GM23338 (cell line): ENCODE data around the gene ANO6. TPM values are rescaled to one million over a fixed set of nuclear protein-coding genes. Genes with fewer than 3 reads are reported as not detected.

Experiments used
- ATAC-seq: fragments of 200-7000 bp; cut with Tn5 transposase; 3 replicates; pipeline ENCODE4 v1.9.1; 2020
- DNase-seq: peaks from one replicate; pipeline ENCODE4 v3.0.0-alpha.2; 2015; ENCODE audit warnings: low spot score
- H2AFZ ChIP-seq: fragments of 200-600 bp; sonication (generic); 2 replicates; pipeline ENCODE4 v1.8.0; 2016; ENCODE audit warnings: antibody characterized with exemption, mild to moderate bottlenecking, moderate library complexity
- H3F3A ChIP-seq: fragments of 200-600 bp; sonication (generic); replicated peaks from 2 replicates; pipeline ENCODE4 v1.8.0; 2017; ENCODE audit warnings: antibody characterized with exemption, mixed run types, low read depth
- H3K27ac ChIP-seq: fragments of 200-600 bp; sonication (generic); 2 replicates; pipeline ENCODE4 v1.6.1; 2016; ENCODE audit warnings: low read depth
- H3K27me3 ChIP-seq: fragments of 200-600 bp; sonication (generic); 2 replicates; pipeline ENCODE4 v1.8.0; 2016; ENCODE audit warnings: mild to moderate bottlenecking, mixed run types, moderate library complexity; ENCODE audit not compliant: insufficient read depth
- H3K36me3 ChIP-seq: fragments of 200-600 bp; sonication (generic); 2 replicates; pipeline ENCODE4 v1.8.0; 2016; ENCODE audit warnings: mild to moderate bottlenecking; ENCODE audit not compliant: insufficient read depth
- H3K4me1 ChIP-seq: fragments of 200-600 bp; sonication (generic); 2 replicates; pipeline ENCODE4 v1.8.0; 2016; ENCODE audit warnings: mild to moderate bottlenecking, moderate library complexity; ENCODE audit not compliant: insufficient read depth
- H3K4me2 ChIP-seq: fragments of 200-600 bp; sonication (generic); 2 replicates; pipeline ENCODE4 v1.7.1; 2017; ENCODE audit warnings: mixed run types
- H3K4me3 ChIP-seq: fragments of 200-600 bp; sonication (generic); 2 replicates; pipeline ENCODE4 v1.6.1; 2016; ENCODE audit warnings: mixed run types
- H3K79me2 ChIP-seq: fragments of 200-600 bp; sonication (generic); replicated peaks from 2 replicates; pipeline ENCODE4 v1.8.0; 2017; ENCODE audit warnings: mild to moderate bottlenecking; ENCODE audit not compliant: insufficient read depth
- H3K9me2 ChIP-seq: fragments of 200-600 bp; sonication (generic); 2 replicates; pipeline ENCODE4 v1.8.0; 2017; ENCODE audit not compliant: insufficient read depth
- H4K20me1 ChIP-seq: fragments of 200-600 bp; sonication (generic); replicated peaks from 2 replicates; pipeline ENCODE4 v1.8.0; 2017; ENCODE audit warnings: mild to moderate bottlenecking; ENCODE audit not compliant: insufficient read depth
- H3K27ac Mint-ChIP-seq: 2 replicates; pipeline ENCODE4 v1.8.0; 2020; ENCODE audit warnings: inconsistent platforms, mild to moderate bottlenecking, moderate library complexity, mixed read lengths
- H3K27me3 Mint-ChIP-seq: 3 replicates; pipeline ENCODE4 v1.8.0; 2022; ENCODE audit warnings: low read depth, mild to moderate bottlenecking, moderate library complexity, mixed read lengths, inconsistent platforms; ENCODE audit not compliant: insufficient read depth, poor library complexity
- H3K36me3 Mint-ChIP-seq: 3 replicates; pipeline ENCODE4 v1.8.0; 2021; ENCODE audit warnings: low read depth, mild to moderate bottlenecking, inconsistent platforms, moderate library complexity, mixed read lengths
- H3K4me1 Mint-ChIP-seq: 3 replicates; pipeline ENCODE4 v1.8.0; 2020; ENCODE audit warnings: mild to moderate bottlenecking, inconsistent platforms, mixed read lengths
- H3K4me3 Mint-ChIP-seq: 3 replicates; pipeline ENCODE4 v1.8.0; 2021; ENCODE audit warnings: moderate library complexity, mild to moderate bottlenecking, inconsistent platforms, mixed read lengths
- H3K9me3 Mint-ChIP-seq: 3 replicates; pipeline ENCODE4 v1.8.0; 2020; ENCODE audit warnings: moderate library complexity, mild to moderate bottlenecking, inconsistent platforms, mixed read lengths
- CREB1 ChIP-seq: fragments of 250-450 bp; sonication (Bioruptor Pico); IDR thresholded peaks from 2 replicates; pipeline ENCODE4 v1.5.0; 2020; ENCODE audit warnings: low read depth, mild to moderate bottlenecking, moderate library complexity
- JUNB ChIP-seq: IDR thresholded peaks from one replicate; pipeline ENCODE4 v1.6.1; 2016; ENCODE audit warnings: antibody characterized with exemption; ENCODE audit not compliant: unreplicated experiment
- NANOG ChIP-seq: IDR thresholded peaks from 2 replicates; pipeline ENCODE4 v1.6.1; 2016; ENCODE audit warnings: antibody characterized with exemption, borderline replicate concordance
- POLR2AphosphoS5 ChIP-seq: IDR thresholded peaks from 2 replicates; pipeline ENCODE4 v1.6.1; 2016; ENCODE audit warnings: antibody characterized with exemption, low read depth
- STAT1 ChIP-seq: IDR thresholded peaks from one replicate; pipeline ENCODE4 v1.6.1; 2016; ENCODE audit warnings: antibody characterized with exemption; ENCODE audit not compliant: unreplicated experiment
- ZNF114 ChIP-seq: fragments of 250-450 bp; sonication (Bioruptor Pico); IDR thresholded peaks from 2 replicates; pipeline ENCODE4 v1.5.0; 2020; ENCODE audit warnings: mild to moderate bottlenecking, moderate library complexity
- ZNF331 ChIP-seq: fragments of 250-450 bp; sonication (Bioruptor Pico); IDR thresholded peaks from 2 replicates; pipeline ENCODE4 v1.5.0; 2020; ENCODE audit warnings: low read depth, mild to moderate bottlenecking, moderate library complexity
- polyA plus RNA-seq: library from polyadenylated mRNA; unstranded; fragments of >200 nt; fragmentation: Nextera tagmentation; extraction: Ambion mirVana; gene quantifications from 2 replicates; pipeline ENCODE4 v1.2.1, GENCODE V29; 2016
- total RNA-seq: library from RNA; depleted of rRNA; stranded (reverse); fragments of >200 nt; shearing (Covaris generic); gene quantifications from 2 replicates; pipeline ENCODE4 v1.2.3, GENCODE V29; 2014
- TF ChIP-seq, protein P1 (sequence below): IDR thresholded peaks from one replicate; pipeline ENCODE4 v1.6.1; 2018; ENCODE audit warnings: antibody characterized with exemption; ENCODE audit not compliant: unreplicated experiment
- TF ChIP-seq, protein P2 (sequence below): fragments of 250-450 bp; sonication (Bioruptor Pico); IDR thresholded peaks from 2 replicates; pipeline ENCODE4 v1.5.0; 2020; ENCODE audit warnings: mild to moderate bottlenecking, moderate library complexity
- TF ChIP-seq, protein P3 (sequence below): IDR thresholded peaks from 2 replicates; pipeline ENCODE4 v1.6.1; 2016; ENCODE audit warnings: antibody characterized with exemption
- TF ChIP-seq, protein P4 (sequence below), 2 experiments: fragments of 200-600 bp in 1 of 2; sonication (generic) in 1 of 2; conservative IDR thresholded peaks; 2 replicates each; pipeline versions ENCODE4 v1.5.1 to v1.6.1; 2016 to 2017; ENCODE audit warnings: antibody characterized with exemption in 2 of 2, low read depth in 2 of 2, mild to moderate bottlenecking in 2 of 2, moderate library complexity in 1 of 2

The ANO6 gene
- total and polyA plus RNA-seq, 2 experiments from 2014 or later = 21.1 to 48.9 TPM

DNA sequence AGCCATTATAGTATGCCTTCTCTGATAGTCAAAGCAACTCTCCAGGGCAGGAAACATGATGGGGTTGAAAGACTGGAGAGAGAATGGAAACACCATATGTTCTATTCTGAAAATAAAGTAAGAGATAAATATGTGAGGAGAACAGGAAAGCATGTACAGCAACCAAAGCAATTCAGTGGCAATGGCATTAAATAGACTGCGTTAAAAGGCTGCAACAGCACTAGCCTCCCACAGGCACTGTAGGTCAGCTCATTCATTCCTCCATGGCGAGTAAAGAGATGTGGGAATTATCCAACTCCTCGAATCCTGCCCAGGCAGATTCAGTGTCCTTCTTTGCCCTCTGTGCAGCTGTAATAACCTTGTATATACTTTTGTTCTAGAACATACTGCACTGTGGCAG lies 43.8 kb downstream of the ANO6 start:
- Histone ChIP-seq H2AFZ (no peak overlapping the region), H3F3A (no peaks in the 10 kb centered on the region), H3K27ac (no peak overlapping the region), H3K4me1 (peaks cover 31% of the 10 kb centered on the region), H3K9me2 (no peaks in the 10 kb centered on the region), H3K4me3 (no peak overlapping the region), H3K4me2 (no peak overlapping the region), H4K20me1 (no peaks in the 10 kb centered on the region), H3K27me3 (no peaks in the 10 kb centered on the region), H3K79me2 (peaks cover 49% of the 10 kb centered on the region), H3K36me3 (no peaks in the 10 kb centered on the region)
- Mint-ChIP-seq H3K36me3 (peaks cover 7% of the 10 kb centered on the region; the same call in 2 of the 3 replicates), H3K9me3 (no peaks in the 10 kb centered on the region), H3K27me3 (no peaks in the 10 kb centered on the region), H3K27ac (peak overlapping the region; percentile 81), H3K4me3 (no peak overlapping the region), H3K4me1 (peaks cover 58% of the 10 kb centered on the region)
- TF ChIP-seq, protein P1, sequence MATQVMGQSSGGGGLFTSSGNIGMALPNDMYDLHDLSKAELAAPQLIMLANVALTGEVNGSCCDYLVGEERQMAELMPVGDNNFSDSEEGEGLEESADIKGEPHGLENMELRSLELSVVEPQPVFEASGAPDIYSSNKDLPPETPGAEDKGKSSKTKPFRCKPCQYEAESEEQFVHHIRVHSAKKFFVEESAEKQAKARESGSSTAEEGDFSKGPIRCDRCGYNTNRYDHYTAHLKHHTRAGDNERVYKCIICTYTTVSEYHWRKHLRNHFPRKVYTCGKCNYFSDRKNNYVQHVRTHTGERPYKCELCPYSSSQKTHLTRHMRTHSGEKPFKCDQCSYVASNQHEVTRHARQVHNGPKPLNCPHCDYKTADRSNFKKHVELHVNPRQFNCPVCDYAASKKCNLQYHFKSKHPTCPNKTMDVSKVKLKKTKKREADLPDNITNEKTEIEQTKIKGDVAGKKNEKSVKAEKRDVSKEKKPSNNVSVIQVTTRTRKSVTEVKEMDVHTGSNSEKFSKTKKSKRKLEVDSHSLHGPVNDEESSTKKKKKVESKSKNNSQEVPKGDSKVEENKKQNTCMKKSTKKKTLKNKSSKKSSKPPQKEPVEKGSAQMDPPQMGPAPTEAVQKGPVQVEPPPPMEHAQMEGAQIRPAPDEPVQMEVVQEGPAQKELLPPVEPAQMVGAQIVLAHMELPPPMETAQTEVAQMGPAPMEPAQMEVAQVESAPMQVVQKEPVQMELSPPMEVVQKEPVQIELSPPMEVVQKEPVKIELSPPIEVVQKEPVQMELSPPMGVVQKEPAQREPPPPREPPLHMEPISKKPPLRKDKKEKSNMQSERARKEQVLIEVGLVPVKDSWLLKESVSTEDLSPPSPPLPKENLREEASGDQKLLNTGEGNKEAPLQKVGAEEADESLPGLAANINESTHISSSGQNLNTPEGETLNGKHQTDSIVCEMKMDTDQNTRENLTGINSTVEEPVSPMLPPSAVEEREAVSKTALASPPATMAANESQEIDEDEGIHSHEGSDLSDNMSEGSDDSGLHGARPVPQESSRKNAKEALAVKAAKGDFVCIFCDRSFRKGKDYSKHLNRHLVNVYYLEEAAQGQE = no peak
- TF ChIP-seq NANOG (no peak), CREB1 (CRISPR knock-in tag) (no peak), STAT1 (no peak), JUNB (no peak), ZNF114 (CRISPR knock-in tag) (no peak), POLR2AphosphoS5 (no peak), ZNF331 (CRISPR knock-in tag) (no peak)
- TF ChIP-seq, protein P2, sequence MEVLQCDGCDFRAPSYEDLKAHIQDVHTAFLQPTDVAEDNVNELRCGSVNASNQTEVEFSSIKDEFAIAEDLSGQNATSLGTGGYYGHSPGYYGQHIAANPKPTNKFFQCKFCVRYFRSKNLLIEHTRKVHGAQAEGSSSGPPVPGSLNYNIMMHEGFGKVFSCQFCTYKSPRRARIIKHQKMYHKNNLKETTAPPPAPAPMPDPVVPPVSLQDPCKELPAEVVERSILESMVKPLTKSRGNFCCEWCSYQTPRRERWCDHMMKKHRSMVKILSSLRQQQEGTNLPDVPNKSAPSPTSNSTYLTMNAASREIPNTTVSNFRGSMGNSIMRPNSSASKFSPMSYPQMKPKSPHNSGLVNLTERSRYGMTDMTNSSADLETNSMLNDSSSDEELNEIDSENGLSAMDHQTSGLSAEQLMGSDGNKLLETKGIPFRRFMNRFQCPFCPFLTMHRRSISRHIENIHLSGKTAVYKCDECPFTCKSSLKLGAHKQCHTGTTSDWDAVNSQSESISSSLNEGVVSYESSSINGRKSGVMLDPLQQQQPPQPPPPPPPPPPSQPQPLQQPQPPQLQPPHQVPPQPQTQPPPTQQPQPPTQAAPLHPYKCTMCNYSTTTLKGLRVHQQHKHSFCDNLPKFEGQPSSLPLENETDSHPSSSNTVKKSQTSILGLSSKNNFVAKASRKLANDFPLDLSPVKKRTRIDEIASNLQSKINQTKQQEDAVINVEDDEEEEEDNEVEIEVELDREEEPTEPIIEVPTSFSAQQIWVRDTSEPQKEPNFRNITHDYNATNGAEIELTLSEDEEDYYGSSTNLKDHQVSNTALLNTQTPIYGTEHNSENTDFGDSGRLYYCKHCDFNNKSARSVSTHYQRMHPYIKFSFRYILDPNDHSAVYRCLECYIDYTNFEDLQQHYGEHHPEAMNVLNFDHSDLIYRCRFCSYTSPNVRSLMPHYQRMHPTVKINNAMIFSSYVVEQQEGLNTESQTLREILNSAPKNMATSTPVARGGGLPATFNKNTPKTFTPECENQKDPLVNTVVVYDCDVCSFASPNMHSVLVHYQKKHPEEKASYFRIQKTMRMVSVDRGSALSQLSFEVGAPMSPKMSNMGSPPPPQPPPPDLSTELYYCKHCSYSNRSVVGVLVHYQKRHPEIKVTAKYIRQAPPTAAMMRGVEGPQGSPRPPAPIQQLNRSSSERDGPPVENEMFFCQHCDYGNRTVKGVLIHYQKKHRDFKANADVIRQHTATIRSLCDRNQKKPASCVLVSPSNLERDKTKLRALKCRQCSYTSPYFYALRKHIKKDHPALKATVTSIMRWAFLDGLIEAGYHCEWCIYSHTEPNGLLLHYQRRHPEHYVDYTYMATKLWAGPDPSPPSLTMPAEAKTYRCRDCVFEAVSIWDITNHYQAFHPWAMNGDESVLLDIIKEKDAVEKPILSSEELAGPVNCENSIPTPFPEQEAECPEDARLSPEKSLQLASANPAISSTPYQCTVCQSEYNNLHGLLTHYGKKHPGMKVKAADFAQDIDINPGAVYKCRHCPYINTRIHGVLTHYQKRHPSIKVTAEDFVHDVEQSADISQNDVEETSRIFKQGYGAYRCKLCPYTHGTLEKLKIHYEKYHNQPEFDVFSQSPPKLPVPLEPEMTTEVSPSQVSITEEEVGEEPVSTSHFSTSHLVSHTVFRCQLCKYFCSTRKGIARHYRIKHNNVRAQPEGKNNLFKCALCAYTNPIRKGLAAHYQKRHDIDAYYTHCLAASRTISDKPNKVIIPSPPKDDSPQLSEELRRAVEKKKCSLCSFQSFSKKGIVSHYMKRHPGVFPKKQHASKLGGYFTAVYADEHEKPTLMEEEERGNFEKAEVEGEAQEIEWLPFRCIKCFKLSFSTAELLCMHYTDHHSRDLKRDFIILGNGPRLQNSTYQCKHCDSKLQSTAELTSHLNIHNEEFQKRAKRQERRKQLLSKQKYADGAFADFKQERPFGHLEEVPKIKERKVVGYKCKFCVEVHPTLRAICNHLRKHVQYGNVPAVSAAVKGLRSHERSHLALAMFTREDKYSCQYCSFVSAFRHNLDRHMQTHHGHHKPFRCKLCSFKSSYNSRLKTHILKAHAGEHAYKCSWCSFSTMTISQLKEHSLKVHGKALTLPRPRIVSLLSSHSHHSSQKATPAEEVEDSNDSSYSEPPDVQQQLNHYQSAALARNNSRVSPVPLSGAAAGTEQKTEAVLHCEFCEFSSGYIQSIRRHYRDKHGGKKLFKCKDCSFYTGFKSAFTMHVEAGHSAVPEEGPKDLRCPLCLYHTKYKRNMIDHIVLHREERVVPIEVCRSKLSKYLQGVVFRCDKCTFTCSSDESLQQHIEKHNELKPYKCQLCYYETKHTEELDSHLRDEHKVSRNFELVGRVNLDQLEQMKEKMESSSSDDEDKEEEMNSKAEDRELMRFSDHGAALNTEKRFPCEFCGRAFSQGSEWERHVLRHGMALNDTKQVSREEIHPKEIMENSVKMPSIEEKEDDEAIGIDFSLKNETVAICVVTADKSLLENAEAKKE (CRISPR knock-in tag) = no peak
- TF ChIP-seq, protein P3, sequence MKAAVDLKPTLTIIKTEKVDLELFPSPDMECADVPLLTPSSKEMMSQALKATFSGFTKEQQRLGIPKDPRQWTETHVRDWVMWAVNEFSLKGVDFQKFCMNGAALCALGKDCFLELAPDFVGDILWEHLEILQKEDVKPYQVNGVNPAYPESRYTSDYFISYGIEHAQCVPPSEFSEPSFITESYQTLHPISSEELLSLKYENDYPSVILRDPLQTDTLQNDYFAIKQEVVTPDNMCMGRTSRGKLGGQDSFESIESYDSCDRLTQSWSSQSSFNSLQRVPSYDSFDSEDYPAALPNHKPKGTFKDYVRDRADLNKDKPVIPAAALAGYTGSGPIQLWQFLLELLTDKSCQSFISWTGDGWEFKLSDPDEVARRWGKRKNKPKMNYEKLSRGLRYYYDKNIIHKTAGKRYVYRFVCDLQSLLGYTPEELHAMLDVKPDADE = no peak
- TF ChIP-seq, protein P4, sequence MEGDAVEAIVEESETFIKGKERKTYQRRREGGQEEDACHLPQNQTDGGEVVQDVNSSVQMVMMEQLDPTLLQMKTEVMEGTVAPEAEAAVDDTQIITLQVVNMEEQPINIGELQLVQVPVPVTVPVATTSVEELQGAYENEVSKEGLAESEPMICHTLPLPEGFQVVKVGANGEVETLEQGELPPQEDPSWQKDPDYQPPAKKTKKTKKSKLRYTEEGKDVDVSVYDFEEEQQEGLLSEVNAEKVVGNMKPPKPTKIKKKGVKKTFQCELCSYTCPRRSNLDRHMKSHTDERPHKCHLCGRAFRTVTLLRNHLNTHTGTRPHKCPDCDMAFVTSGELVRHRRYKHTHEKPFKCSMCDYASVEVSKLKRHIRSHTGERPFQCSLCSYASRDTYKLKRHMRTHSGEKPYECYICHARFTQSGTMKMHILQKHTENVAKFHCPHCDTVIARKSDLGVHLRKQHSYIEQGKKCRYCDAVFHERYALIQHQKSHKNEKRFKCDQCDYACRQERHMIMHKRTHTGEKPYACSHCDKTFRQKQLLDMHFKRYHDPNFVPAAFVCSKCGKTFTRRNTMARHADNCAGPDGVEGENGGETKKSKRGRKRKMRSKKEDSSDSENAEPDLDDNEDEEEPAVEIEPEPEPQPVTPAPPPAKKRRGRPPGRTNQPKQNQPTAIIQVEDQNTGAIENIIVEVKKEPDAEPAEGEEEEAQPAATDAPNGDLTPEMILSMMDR (conservative IDR thresholded peaks at IDR 0.05; ENCODE audit: low read depth in 2 of 2) = no peak
- ATAC-seq (no peak; the same call in 2 of the 3 replicates), DNase-seq (no peak)
